HUES64 (cell line): ENCODE measurements around the gene CROCC2.

Experiments
- H3K27ac ChIP-seq: 2 replicates; pipeline ENCODE4 v1.7.0; 2013; ENCODE audit warnings: low read depth, low read length, inconsistent platforms
- H3K27me3 ChIP-seq: 2 replicates; pipeline ENCODE4 v1.6.1; 2013; ENCODE audit warnings: mild to moderate bottlenecking, low read length; ENCODE audit not compliant: insufficient read depth
- H3K36me3 ChIP-seq: 2 replicates; pipeline ENCODE4 v1.6.1; 2013; ENCODE audit warnings: mild to moderate bottlenecking, low read length; ENCODE audit not compliant: insufficient read depth
- H3K4me1 ChIP-seq: 2 replicates; pipeline ENCODE4 v1.6.1; 2013; ENCODE audit warnings: mild to moderate bottlenecking, low read length, moderate library complexity; ENCODE audit not compliant: insufficient read depth
- H3K4me3 ChIP-seq: 2 replicates; pipeline ENCODE4 v1.5.1; 2013; ENCODE audit warnings: mild to moderate bottlenecking, low read length, moderate library complexity
- H3K9ac ChIP-seq: 2 replicates; pipeline ENCODE4 v1.6.1; 2013; ENCODE audit warnings: mild to moderate bottlenecking, low read depth, low read length
- H3K9me3 ChIP-seq: 2 replicates; pipeline ENCODE4 v1.6.1; 2013; ENCODE audit warnings: low read depth, low read length; ENCODE audit not compliant: insufficient read depth
- WGBS: fragments of 150-250, 120-280 bp; methylation state at CpG from one replicate; pipeline ENCODE4 v1.1.7; 2013; ENCODE audit warnings: missing lambda C conversion rate; 5-methylcytosine and 5-hydroxymethylcytosine counted together

Gene CROCC2

DNA sequence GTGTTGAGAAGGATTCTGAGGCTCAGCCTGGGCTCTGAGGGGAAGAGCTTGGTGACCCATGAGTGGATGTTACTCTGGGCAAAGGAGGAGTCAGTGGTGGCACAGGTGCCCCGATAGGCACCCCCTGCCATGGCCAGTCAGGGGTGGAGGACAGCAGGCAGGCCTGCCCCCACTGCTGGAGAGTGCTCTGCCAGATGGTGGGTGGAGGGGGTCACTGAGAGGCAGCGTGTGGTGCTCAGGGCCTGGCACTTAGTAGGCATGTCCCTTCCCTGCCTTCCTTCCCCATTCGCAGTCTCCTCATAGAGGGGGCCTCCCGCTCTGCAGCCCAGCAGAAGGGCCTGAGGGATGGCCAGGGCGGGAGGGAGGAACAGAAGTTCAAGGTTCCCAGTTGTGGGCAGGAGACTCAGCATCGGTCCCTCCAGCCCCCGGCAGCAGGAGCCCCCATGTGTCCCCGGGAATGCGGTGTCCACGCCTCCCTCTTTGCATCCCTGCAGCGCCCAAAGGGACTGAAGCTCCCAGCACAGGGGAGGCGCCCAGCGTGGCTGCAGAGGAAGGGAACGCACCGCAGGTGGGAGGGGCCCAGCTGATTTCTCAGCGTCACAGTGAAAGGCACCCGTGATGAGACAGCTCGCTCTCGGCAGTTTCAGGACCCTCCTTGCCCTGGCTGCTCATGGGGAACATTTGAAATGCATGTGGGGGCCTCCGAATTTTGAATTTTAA, 86.6 kb downstream of the CROCC2 start:
- Histone ChIP-seq H3K4me1 (no peaks in the 10 kb centered on the region), H3K27me3 (peaks cover 12% of the 10 kb centered on the region; the same call in 1 of the 2 replicates), H3K4me3 (no peak overlapping the region), H3K9ac (no peak overlapping the region), H3K36me3 (no peaks in the 10 kb centered on the region), H3K9me3 (no peaks in the 10 kb centered on the region), H3K27ac (no peak overlapping the region)
- WGBS, result 88% methylated on average over 20 of the region's 20 CpGs

DNA sequence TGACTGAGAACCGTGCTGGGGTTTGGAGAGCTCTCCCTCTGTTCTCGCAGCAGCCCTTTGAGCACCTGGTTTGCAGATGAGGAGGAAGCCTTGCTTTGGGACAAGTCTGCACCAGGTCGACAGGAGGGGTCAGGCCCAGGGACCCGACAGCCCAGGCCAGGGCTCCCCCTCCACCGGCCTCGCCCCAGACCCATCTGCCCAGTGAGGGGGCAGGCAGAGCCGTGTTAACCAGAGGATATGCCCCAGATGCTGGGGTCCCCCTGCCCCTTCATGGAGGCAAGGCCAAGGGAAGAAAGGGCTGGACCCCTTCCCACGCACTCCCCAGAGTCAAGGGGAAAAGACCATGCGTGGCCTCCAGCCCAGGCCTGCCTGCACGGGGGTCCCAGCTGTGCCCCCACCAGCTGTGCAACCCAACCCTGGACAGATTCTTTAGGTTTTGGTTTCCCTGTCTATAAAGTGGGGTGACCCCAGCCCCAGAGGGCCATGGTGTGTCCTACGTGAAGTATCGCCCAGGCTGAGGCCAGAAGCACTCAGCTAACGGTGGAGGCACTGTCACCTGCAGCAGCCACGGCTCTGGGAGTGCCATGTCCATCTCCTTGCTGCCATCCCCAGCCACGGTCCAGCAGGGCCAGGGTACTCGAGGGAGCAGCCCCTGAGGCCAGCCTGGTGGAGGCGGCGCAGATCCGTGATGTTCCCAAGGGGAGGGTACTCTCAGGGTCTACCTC, 87.5 kb downstream of the CROCC2 start:
- no peak overlapping the region for H3K9ac ChIP-seq

DNA sequence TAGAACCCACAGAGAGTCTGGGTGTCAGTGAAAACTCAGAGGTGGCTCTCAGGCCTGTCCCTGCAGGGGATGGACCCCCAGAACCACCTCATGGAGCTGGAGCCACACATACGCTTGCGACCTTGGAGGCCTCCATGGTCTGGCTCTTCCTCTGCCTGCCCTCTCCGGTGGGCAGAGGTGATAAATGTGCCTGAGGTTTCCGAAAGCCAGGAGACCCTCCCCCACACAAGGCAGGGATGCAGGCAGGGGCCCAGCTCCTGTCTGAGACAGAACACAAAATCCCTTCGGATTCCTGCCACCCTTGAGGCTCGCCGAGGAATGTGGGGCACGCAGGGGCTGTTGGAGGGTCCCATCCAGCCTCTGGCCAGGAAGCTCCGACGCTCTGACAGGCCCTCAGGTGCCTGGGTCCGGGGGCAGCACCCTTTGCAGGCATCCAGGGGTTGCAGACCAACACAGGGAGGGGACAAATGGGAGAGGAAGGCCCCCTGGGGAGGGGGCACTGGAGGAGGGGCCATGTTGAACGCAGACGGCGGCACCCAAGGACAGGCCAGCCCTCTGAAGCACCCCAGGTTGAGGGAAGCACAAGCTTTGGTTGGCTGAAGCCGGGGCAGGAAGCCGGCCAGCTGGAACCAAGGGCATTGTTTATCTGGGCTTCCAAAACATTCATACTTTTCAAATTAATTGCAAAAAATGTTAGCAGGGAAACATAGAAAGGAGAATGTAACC, 88.2 kb downstream of the CROCC2 start:
- 77% methylated on average over 16 of the region's 16 CpGs for WGBS
- Histone ChIP-seq H3K9me3 (no peaks in the 10 kb centered on the region), H3K4me3 (no peak overlapping the region), H3K27ac (no peak overlapping the region), H3K4me1 (no peaks in the 10 kb centered on the region), H3K36me3 (no peaks in the 10 kb centered on the region), H3K27me3 (peaks cover 22% of the 10 kb centered on the region), H3K9ac (no peak overlapping the region)

More for the DNA sequence above, 87.5 kb downstream of the CROCC2 start:
- Histone ChIP-seq H3K4me3 (no peak overlapping the region), H3K27ac (no peak overlapping the region), H3K9me3 (no peaks in the 10 kb centered on the region), H3K36me3 (no peaks in the 10 kb centered on the region), H3K4me1 (no peaks in the 10 kb centered on the region), H3K27me3 (peaks cover 15% of the 10 kb centered on the region; the same call in 1 of the 2 replicates)
- 93% methylated on average over 19 of the region's 19 CpGs for WGBS

DNA sequence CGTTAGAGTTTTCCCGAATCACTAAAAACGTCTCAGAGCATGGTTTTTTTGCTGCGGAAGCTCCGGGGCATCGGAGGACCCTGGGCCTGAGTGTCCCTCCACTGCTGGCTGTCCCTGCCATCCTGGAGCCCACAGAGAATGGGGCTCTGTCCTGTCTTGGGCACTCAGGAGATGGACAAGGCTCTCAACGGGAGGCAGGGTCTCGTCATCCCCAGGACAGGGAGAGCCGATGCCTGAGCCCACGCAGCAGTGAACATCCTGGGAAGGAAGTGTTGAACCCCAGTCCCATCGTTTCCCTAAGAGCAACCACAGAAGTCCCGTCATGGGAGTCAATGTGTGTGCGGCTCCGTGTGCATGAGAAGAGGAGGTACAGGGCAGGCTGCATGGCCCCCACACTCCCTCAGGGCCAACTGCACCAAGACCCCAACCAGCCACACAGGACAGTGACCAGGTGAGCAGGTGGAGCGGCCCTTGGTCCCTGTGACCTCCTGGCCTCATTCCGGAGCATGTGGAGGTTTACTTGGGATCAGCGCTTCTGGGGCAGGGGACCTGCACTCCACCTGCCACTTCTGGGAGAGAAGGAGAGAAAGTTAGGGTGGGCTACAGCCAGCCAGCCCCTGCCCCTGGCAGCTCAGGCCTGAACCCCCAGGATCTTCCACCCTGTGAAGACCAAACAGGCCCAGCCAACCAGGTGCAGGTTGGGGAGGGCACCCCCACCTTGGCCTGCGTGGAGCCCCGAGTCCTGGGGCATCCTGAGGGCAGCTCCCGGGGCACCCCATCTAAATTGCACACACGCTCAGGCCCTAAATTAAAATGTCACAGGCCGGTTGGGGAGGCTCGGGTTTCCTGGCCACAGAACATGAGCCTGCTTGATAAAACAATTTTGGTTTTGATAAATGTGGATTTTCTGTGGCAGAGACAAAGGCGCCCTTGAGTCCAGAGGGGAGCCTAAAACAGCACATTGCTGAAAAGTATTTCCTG, 89.2 kb downstream of the CROCC2 start:
- no peaks in the 10 kb centered on the region for H3K9me3 ChIP-seq
- H3K36me3 ChIP-seq, result no peaks in the 10 kb centered on the region
- no peak overlapping the region for H3K4me3 ChIP-seq
- WGBS, result 93% methylated on average over 24 of the region's 24 CpGs
- H3K27me3 ChIP-seq, result peaks cover 32% of the 10 kb centered on the region
- no peak overlapping the region for H3K9ac ChIP-seq
- H3K27ac ChIP-seq, result no peak overlapping the region
- no peaks in the 10 kb centered on the region for H3K4me1 ChIP-seq

DNA sequence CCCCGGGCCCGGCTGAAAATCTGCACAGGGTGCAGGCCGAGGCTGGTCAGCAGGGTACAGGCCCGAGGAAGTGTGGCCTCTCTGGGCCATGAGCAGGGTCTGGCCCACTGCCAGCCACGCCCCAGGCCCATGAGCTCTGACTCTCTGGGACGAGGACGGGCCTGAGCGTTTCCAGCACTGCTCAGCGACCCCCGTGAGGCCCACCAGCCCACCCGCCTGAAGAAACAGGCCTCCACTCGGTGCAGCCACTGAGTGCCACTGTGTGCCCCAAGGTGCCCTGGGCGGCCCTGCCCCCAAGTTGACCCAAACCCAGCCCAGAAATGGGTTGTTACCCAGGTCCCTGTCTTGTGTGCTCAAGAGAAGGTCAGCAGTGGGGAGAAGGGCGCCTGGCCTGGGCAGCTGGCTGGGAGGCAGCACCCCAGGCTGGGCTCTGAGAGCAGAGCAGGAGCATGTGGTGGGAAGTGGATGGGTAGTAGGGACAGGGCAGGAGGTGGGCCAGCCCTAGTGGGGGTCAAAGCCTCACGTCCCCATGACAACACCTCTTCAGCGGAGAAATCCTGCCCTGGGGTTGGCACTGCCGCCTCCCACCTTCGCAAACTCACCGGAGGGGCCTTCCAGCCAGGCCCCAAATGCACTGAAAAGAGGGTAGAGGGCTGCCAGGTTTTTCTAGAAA, 90.2 kb downstream of the CROCC2 start:
- Histone ChIP-seq H3K27me3 (peaks cover 41% of the 10 kb centered on the region), H3K9me3 (no peaks in the 10 kb centered on the region), H3K4me3 (no peak overlapping the region), H3K9ac (no peak overlapping the region), H3K36me3 (no peaks in the 10 kb centered on the region), H3K27ac (no peak overlapping the region), H3K4me1 (no peaks in the 10 kb centered on the region)
- 84% methylated on average over 19 of the region's 19 CpGs for WGBS

DNA sequence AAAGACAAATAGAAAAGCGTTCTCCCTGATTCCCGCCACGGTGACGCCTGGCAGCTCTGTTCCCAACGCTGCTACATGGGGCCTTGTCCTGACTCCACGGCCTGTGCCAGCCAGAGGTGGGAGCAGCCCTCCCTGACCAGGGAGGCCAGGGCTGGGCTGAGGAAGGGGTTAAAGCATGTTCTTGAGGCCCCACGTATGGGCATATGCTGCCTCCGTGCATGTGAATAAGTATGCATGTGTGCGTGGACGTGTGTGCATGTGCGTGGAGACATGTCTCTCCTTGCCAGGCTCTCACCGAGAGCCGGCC, 90.7 kb downstream of the CROCC2 start:
- H3K9ac ChIP-seq, result no peak overlapping the region
- no peak overlapping the region for H3K27ac ChIP-seq
- peaks cover 44% of the 10 kb centered on the region for H3K27me3 ChIP-seq
- no peaks in the 10 kb centered on the region for H3K36me3 ChIP-seq
- WGBS, result 87% methylated on average over 13 of the region's 13 CpGs
- H3K4me1 ChIP-seq, result no peaks in the 10 kb centered on the region
- H3K4me3 ChIP-seq, result no peak overlapping the region
- H3K9me3 ChIP-seq, result no peaks in the 10 kb centered on the region

DNA sequence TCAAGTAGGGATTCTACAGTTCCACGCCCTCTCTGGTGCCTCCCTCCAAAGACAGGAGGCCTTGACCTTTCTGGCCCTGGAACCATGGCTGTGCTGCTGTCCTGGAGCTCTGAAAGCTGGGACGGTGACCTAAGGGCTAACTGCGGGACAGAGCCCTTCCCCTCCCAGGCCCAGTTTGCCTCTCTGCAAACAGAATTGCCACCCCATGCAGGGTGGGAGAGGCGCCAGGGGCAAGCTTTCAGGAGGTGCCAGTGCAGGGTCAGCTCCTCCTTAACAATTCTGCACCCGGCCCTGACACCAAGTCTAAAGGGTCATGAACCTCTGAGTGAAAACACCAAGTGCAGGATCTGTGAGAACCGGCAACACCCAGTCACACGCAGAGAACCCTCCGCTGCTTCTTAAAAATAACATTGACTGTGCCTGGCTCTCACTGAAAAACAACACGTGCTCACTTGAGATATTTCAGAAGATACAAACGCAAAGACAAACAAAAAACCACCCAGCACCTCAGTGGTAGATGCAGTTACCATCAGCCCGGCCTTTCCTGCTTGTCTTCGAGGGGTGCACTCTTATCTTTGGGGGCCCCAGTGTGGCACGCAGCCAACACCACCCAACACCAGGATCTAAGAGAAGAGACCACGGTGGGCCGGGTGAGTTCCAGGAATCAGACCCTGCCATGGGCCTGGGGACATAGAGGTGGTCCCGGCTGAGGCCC, 91.2 kb downstream of the CROCC2 start:
- Histone ChIP-seq H3K27ac (no peak overlapping the region), H3K4me1 (no peaks in the 10 kb centered on the region), H3K4me3 (no peak overlapping the region), H3K9me3 (no peaks in the 10 kb centered on the region), H3K9ac (no peak overlapping the region), H3K27me3 (peaks cover 44% of the 10 kb centered on the region), H3K36me3 (no peaks in the 10 kb centered on the region)
- WGBS, result 83% methylated on average over 16 of the region's 16 CpGs

DNA sequence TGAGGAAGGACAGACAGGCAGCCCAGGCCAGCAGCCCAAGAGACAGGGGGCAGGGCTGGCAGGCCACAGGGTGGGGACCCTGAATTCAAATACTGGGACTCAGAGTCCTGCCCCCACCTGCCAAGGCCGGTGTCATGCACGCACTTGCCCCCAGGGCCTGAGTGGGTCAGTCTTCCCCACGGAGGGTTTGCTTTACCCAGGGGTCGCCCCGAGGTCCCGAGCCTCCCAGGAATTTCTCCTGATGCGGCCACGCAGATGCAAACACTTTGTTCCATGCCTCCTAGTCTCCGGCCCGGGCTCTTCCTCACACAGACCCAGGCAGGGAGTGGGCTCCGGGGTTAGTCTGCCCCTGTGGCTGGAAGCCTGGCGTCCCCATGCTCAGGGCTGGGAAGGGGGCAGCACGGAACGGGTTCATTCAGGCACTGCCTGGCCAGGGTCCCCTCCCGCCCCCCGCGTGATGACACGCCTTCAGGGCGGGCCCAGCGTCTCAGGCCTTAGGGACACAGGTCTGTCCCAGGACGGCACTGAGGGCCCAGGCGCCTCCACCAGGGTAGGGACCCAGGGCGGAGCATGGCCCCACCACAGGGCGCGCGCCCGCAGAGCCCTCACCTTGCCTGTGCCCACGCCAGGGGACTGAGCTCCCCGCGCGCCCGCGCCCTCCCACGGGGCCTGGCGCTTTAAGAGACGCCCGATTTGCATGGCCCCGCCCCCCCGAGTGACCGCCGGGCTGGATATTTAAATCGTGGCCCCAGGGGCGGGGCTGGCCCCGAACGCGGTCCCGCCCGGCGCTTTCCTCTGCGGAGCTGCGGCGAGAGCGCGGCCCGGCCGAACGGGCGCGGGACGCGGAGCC, 91.9 kb downstream of the CROCC2 start, which contains the start of gene SNED1:
Gene SNED1, plus strand, starts transcription at position 763 of the 850 bp plus-strand sequence. CDS start 220 bp downstream, outside the sequence.
- peak within 1 kb of the TSS; percentile 71 for H3K4me3 ChIP-seq
- 4% methylated on average over 61 of the region's 61 CpGs for WGBS
- peaks cover under 1% of the 10 kb centered on the region; the same call in 1 of the 2 replicates for H3K9me3 ChIP-seq
- peaks cover 44% of the 10 kb centered on the region for H3K27me3 ChIP-seq
- peak within 1 kb of the TSS; percentile 59 for H3K9ac ChIP-seq
- H3K27ac ChIP-seq, result no peak within 1 kb of the TSS
- no peaks in the 10 kb centered on the region for H3K36me3 ChIP-seq
- no peaks in the 10 kb centered on the region for H3K4me1 ChIP-seq

DNA sequence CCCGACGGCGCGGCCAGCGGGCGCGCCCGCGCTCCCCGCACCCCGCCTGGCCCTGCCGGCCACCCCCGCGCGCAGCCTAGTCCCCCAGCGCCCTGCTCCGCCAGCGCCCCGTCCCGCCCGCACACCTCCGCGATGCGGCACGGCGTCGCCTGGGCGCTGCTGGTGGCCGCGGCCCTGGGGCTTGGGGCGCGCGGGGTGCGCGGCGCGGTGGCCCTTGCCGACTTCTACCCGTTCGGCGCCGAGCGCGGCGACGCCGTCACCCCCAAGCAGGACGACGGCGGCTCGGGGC, 92.5 kb downstream of the CROCC2 start:
- no peaks in the 10 kb centered on the region for H3K4me1 ChIP-seq
- H3K9ac ChIP-seq, result no peak overlapping the region; the same call in 1 of the 2 replicates
- no peak overlapping the region for H3K27ac ChIP-seq
- no peaks in the 10 kb centered on the region for H3K36me3 ChIP-seq
- H3K9me3 ChIP-seq, result peaks cover 6% of the 10 kb centered on the region; the same call in 1 of the 2 replicates
- H3K4me3 ChIP-seq, result peak overlapping the region; percentile 71
- peaks cover 44% of the 10 kb centered on the region for H3K27me3 ChIP-seq
- WGBS, result under 1% methylated on average over 51 of the region's 51 CpGs
